ENCODE data around the gene INO80.

Gene INO80

GRCh38 chr15:41043276-41043951, 72.7 kb downstream of the INO80 start:
- no peak for TF ChIP-seq CTCF (conservative IDR thresholded peaks at IDR 0.05)
- H3K27ac ChIP-seq: no peak overlapping the region; the same call in 1 of the 2 replicates

GRCh38 chr15:41042851-41043250, 73.2 kb downstream of the INO80 start:
- no peak for TF ChIP-seq CTCF (conservative IDR thresholded peaks at IDR 0.05)
- no peak overlapping the region; the same call in 1 of the 2 replicates for H3K27ac ChIP-seq

GRCh38 chr15:41039121-41039520, 77.0 kb downstream of the INO80 start:
- no peak for TF ChIP-seq CTCF (conservative IDR thresholded peaks at IDR 0.05)
- no peak overlapping the region for H3K27ac ChIP-seq

GRCh38 chr15:41032079-41032328, 84.1 kb downstream of the INO80 start:
- TF ChIP-seq CTCF (conservative IDR thresholded peaks at IDR 0.05): no peak
- no peak overlapping the region for H3K27ac ChIP-seq

GRCh38 chr15:41031232-41032078, 84.6 kb downstream of the INO80 start:
- TF ChIP-seq CTCF (conservative IDR thresholded peaks at IDR 0.05): no peak
- no peak overlapping the region for H3K27ac ChIP-seq

- no peak overlapping the region for H3K27ac ChIP-seq
- TF ChIP-seq CTCF (conservative IDR thresholded peaks at IDR 0.05): no peak
These were observed 87.2 kb downstream of the INO80 start for GRCh38 chr15:41028853-41029252.

- TF ChIP-seq CTCF (conservative IDR thresholded peaks at IDR 0.05): no peak
- H3K27ac ChIP-seq: peak overlapping the region; percentile 7; the same call in 1 of the 2 replicates
These were observed 90.7 kb downstream of the INO80 start for GRCh38 chr15:41025393-41025792.
